Neural cell (in vitro differentiated cells): ENCODE data around the gene RXRB. TPM values are rescaled to one million over a fixed set of nuclear protein-coding genes. Genes with fewer than 3 reads are reported as not detected.

Source experiments
- H2AFZ ChIP-seq: fragments of 200-600, 300-800 bp; sonication (generic), shearing (Covaris generic); 2 replicates; pipeline ENCODE4 v1.6.0; 2014; ENCODE audit warnings: low read depth, mild to moderate bottlenecking, antibody characterized with exemption, low read length, moderate library complexity
- H3F3A ChIP-seq: fragments of 200-600 bp; shearing (Covaris generic); 2 replicates; pipeline ENCODE4 v1.6.1; 2016; ENCODE audit warnings: mild to moderate bottlenecking, moderate library complexity, mixed read lengths, antibody characterized with exemption, low read length; ENCODE audit not compliant: insufficient read depth, poor library complexity, severe bottlenecking
- H3K27ac ChIP-seq: fragments of 200-600, 300-800 bp; sonication (generic), shearing (Covaris generic); 2 replicates; pipeline ENCODE4 v1.5.1; 2014; ENCODE audit warnings: mild to moderate bottlenecking, low read length, moderate library complexity
- H3K27me3 ChIP-seq: fragments of 300-800, 200-600 bp; sonication (generic), shearing (Covaris generic); 2 replicates; pipeline ENCODE4 v1.6.0; 2014; ENCODE audit warnings: mild to moderate bottlenecking, low read depth, low read length, moderate library complexity; ENCODE audit not compliant: insufficient read depth
- H3K36me3 ChIP-seq: fragments of 300-800, 200-600 bp; sonication (generic), shearing (Covaris generic); 2 replicates; pipeline ENCODE4 v1.5.1; 2014; ENCODE audit warnings: mild to moderate bottlenecking, antibody characterized with exemption, low read length, moderate library complexity; ENCODE audit not compliant: insufficient read depth
- H3K4me2 ChIP-seq: fragments of 300-800, 200-600 bp; sonication (generic), shearing (Covaris generic); 2 replicates; pipeline ENCODE4 v1.6.0; 2014; ENCODE audit warnings: mild to moderate bottlenecking, low read length
- H3K4me3 ChIP-seq: fragments of 300-800, 200-600 bp; sonication (generic), shearing (Covaris generic); 2 replicates; pipeline ENCODE4 v1.5.1; 2014; ENCODE audit warnings: mild to moderate bottlenecking, low read length, moderate library complexity
- H3K79me2 ChIP-seq: fragments of 200-600 bp; shearing (Covaris generic); replicated peaks from 2 replicates; pipeline ENCODE4 v1.6.0; 2014; ENCODE audit warnings: mild to moderate bottlenecking, low read length, moderate library complexity; ENCODE audit not compliant: insufficient read depth
- H3K9ac ChIP-seq: fragments of 300-800, 200-600 bp; sonication (generic), shearing (Covaris generic); 2 replicates; pipeline ENCODE4 v1.6.1; 2016; ENCODE audit warnings: mild to moderate bottlenecking, low read length, mixed read lengths
- H3K9me2 ChIP-seq: fragments of 200-600 bp; shearing (Covaris generic); 2 replicates; pipeline ENCODE4 v1.6.1; 2016; ENCODE audit warnings: mild to moderate bottlenecking, low read length, mixed read lengths; ENCODE audit not compliant: insufficient read depth
- H3K9me3 ChIP-seq: fragments of 200-600, 300-800 bp; sonication (generic), shearing (Covaris generic); 2 replicates; pipeline ENCODE4 v1.6.1; 2016; ENCODE audit warnings: mild to moderate bottlenecking, mixed run types, low read length, moderate library complexity, mixed read lengths
- H4K20me1 ChIP-seq: fragments of 200-600 bp; shearing (Covaris generic); 2 replicates; pipeline ENCODE4 v1.6.1; 2016; ENCODE audit warnings: mild to moderate bottlenecking, mixed run types; ENCODE audit not compliant: insufficient read depth
- EP300 ChIP-seq: fragments of 450-650 bp; conservative IDR thresholded peaks from 2 replicates; pipeline ENCODE4 v1.6.1; 2014; ENCODE audit warnings: antibody characterized with exemption, mild to moderate bottlenecking, moderate library complexity; ENCODE audit not compliant: poor library complexity, severe bottlenecking
- EZH2 ChIP-seq: fragments of 200-600, 300-800 bp; shearing (Covaris generic), sonication (generic); IDR thresholded peaks from 2 replicates; pipeline ENCODE4 v1.6.1; 2014; ENCODE audit warnings: antibody characterized with exemption, low read length, borderline replicate concordance, mild to moderate bottlenecking; ENCODE audit not compliant: insufficient read depth, poor library complexity, severe bottlenecking
- MXI1 ChIP-seq: fragments of 450-650 bp; conservative IDR thresholded peaks from 2 replicates; pipeline ENCODE4 v1.6.1; 2014; ENCODE audit warnings: antibody characterized with exemption, mild to moderate bottlenecking; ENCODE audit not compliant: poor library complexity, severe bottlenecking
- POLR2AphosphoS5 ChIP-seq: IDR thresholded peaks from 2 replicates; pipeline ENCODE4 v1.6.1; 2012
- RAD21 ChIP-seq: fragments of 450-650 bp; conservative IDR thresholded peaks from 2 replicates; pipeline ENCODE4 v1.6.1; 2014; ENCODE audit warnings: antibody characterized with exemption, mild to moderate bottlenecking, moderate library complexity
- SMC3 ChIP-seq: fragments of 450-650 bp; conservative IDR thresholded peaks from 2 replicates; pipeline ENCODE4 v1.6.1; 2014; ENCODE audit warnings: antibody characterized with exemption, mild to moderate bottlenecking, moderate library complexity; ENCODE audit not compliant: poor library complexity
- TAF1 ChIP-seq: IDR thresholded peaks from 2 replicates; pipeline ENCODE4 v1.6.1; 2012; ENCODE audit warnings: low read depth
- polyA plus RNA-seq: library from polyadenylated mRNA; depleted of rRNA; stranded (reverse); fragments of >200 nt; gene quantifications from 2 replicates; pipeline ENCODE4 v1.2.3, GENCODE V29; 2014
- TF ChIP-seq, protein P1 (sequence below): IDR thresholded peaks from 2 replicates; pipeline ENCODE4 v1.6.1; 2012; ENCODE audit warnings: borderline replicate concordance
- TF ChIP-seq, protein P2 (sequence below): fragments of 450-650 bp; IDR thresholded peaks from 2 replicates; pipeline ENCODE4 v1.5.1; 2014; ENCODE audit warnings: antibody characterized with exemption, mild to moderate bottlenecking, moderate library complexity; ENCODE audit not compliant: poor library complexity, severe bottlenecking

The RXRB gene
- polyA plus RNA-seq, 1 donor from 2014 or later = 60.7 TPM

DNA sequence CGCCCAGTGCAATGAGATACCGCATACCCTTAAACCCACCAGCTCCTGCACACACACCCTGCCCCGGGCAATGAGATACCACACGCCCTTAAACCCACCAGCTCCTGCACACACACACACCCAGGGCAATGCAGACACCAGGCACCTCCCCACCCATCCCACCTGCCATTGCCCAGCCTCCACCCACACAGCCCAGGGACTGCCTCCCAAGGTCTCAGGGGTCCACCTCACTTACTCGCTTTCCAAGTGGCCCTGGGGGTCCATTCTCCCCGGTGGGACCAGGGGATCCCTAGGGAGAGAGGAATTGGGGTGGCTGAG, 32.2 kb downstream of the RXRB start:
- TF ChIP-seq, protein P1, sequence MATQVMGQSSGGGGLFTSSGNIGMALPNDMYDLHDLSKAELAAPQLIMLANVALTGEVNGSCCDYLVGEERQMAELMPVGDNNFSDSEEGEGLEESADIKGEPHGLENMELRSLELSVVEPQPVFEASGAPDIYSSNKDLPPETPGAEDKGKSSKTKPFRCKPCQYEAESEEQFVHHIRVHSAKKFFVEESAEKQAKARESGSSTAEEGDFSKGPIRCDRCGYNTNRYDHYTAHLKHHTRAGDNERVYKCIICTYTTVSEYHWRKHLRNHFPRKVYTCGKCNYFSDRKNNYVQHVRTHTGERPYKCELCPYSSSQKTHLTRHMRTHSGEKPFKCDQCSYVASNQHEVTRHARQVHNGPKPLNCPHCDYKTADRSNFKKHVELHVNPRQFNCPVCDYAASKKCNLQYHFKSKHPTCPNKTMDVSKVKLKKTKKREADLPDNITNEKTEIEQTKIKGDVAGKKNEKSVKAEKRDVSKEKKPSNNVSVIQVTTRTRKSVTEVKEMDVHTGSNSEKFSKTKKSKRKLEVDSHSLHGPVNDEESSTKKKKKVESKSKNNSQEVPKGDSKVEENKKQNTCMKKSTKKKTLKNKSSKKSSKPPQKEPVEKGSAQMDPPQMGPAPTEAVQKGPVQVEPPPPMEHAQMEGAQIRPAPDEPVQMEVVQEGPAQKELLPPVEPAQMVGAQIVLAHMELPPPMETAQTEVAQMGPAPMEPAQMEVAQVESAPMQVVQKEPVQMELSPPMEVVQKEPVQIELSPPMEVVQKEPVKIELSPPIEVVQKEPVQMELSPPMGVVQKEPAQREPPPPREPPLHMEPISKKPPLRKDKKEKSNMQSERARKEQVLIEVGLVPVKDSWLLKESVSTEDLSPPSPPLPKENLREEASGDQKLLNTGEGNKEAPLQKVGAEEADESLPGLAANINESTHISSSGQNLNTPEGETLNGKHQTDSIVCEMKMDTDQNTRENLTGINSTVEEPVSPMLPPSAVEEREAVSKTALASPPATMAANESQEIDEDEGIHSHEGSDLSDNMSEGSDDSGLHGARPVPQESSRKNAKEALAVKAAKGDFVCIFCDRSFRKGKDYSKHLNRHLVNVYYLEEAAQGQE = no peak
- Histone ChIP-seq H3K27ac (no peak overlapping the region), H4K20me1 (no peaks in the 10 kb centered on the region), H3K9me3 (no peaks in the 10 kb centered on the region), H2AFZ (no peak overlapping the region), H3K9me2 (no peaks in the 10 kb centered on the region), H3K4me2 (no peak overlapping the region), H3F3A (no peaks in the 10 kb centered on the region), H3K9ac (no peak overlapping the region), H3K36me3 (no peaks in the 10 kb centered on the region), H3K27me3 (no peaks in the 10 kb centered on the region), H3K79me2 (no peaks in the 10 kb centered on the region), H3K4me3 (no peak overlapping the region)

DNA sequence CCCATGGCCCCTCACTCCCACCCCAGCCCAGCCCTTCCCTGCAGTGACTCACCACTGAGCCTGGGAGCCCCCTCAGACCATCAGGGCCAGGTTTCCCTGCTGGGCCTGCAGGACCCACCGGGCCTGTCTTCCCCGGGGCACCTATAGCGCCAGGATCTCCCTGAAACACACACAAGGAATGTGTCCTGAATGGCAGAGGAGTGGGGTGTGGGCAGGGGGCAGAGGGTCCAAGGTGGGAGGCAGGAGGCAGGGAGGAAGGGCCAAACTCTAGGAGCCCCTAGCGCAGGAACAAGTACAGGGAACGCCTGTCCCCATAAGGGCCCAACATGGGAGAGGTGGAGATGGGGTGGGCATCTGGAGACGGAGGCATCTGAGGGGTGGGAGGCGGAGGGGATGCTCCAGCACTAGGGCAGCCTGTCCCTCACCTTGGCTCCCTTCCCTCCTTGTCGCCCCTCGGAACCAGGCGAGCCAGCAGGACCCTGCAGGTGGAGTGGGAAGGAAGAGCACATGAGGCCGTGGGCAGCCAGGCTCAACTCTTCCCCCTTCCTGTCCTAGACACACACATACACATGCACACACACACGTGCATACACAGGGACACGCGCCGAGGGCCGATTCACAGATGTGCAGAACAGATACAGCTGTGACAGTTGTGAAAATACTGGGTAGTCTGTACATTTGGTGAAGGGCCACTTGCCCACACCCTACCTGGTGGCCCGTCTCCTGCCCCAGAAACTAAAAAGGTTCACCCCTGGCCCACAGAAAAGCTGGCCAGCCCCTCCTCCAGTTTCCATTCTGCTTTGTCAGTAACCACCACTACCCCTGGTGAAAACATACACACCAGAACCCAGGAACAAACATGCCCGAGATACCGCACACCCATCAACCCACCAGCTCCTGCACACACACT, 32.8 kb downstream of the RXRB start:
- Histone ChIP-seq H3K79me2 (no peaks in the 10 kb centered on the region), H3F3A (no peaks in the 10 kb centered on the region), H3K9ac (no peak overlapping the region), H3K27ac (no peak overlapping the region), H3K4me3 (no peak overlapping the region), H4K20me1 (no peaks in the 10 kb centered on the region), H3K9me3 (no peaks in the 10 kb centered on the region), H3K36me3 (no peaks in the 10 kb centered on the region), H3K27me3 (no peaks in the 10 kb centered on the region), H3K4me2 (no peak overlapping the region), H3K9me2 (no peaks in the 10 kb centered on the region), H2AFZ (no peak overlapping the region)
- TF ChIP-seq, protein P1 = no peak
- TF ChIP-seq EZH2 (no peak), RAD21 (no peak), POLR2AphosphoS5 (no peak), MXI1 (no peak), EP300 (no peak), SMC3 (no peak), TAF1 (no peak)
- TF ChIP-seq, protein P2, sequence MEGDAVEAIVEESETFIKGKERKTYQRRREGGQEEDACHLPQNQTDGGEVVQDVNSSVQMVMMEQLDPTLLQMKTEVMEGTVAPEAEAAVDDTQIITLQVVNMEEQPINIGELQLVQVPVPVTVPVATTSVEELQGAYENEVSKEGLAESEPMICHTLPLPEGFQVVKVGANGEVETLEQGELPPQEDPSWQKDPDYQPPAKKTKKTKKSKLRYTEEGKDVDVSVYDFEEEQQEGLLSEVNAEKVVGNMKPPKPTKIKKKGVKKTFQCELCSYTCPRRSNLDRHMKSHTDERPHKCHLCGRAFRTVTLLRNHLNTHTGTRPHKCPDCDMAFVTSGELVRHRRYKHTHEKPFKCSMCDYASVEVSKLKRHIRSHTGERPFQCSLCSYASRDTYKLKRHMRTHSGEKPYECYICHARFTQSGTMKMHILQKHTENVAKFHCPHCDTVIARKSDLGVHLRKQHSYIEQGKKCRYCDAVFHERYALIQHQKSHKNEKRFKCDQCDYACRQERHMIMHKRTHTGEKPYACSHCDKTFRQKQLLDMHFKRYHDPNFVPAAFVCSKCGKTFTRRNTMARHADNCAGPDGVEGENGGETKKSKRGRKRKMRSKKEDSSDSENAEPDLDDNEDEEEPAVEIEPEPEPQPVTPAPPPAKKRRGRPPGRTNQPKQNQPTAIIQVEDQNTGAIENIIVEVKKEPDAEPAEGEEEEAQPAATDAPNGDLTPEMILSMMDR = no peak
